Measurements from ENCODE around the gene SETBP1.
"Not testable (repeated sequence)": the region's sequence is repeated elsewhere in the genome, so short reads cannot be mapped to it uniquely, and the experiment has no call there.

Gene SETBP1

GRCh38 chr18:44708451-44709083 is 27.9 kb downstream of the SETBP1 start:
- no peak for DNase-seq

- no peak for DNase-seq
Measured at GRCh38 chr18:44709307-44710126, 28.8 kb downstream of the SETBP1 start.

GRCh38 chr18:44710931-44711330 is 30.2 kb downstream of the SETBP1 start:
- no peak for DNase-seq

- no peak for DNase-seq
Measured at GRCh38 chr18:44712025-44712424, 31.3 kb downstream of the SETBP1 start.

- DNase-seq, result no peak
Measured at GRCh38 chr18:44713435-44713834, 32.7 kb downstream of the SETBP1 start.

GRCh38 chr18:44714376-44714775 is 33.7 kb downstream of the SETBP1 start:
- DNase-seq, result no peak

GRCh38 chr18:44715245-44715644 is 34.6 kb downstream of the SETBP1 start:
- DNase-seq, result no peak

GRCh38 chr18:44715842-44716241 is 35.2 kb downstream of the SETBP1 start:
- DNase-seq, result no peak

- DNase-seq, result no peak
Measured at GRCh38 chr18:44716697-44717163, 36.0 kb downstream of the SETBP1 start.

- DNase-seq, result no peak
Measured at GRCh38 chr18:44719519-44720060, 38.9 kb downstream of the SETBP1 start.

- not testable (repeated sequence) for DNase-seq
Measured at GRCh38 chr18:44721748-44722147, 41.1 kb downstream of the SETBP1 start.

- DNase-seq, result no peak
Measured at GRCh38 chr18:44723411-44723810, 42.7 kb downstream of the SETBP1 start.

GRCh38 chr18:44724105-44724778 is 43.6 kb downstream of the SETBP1 start:
- DNase-seq, result no peak

- DNase-seq, result no peak
Measured at GRCh38 chr18:44725300-44726058, 44.8 kb downstream of the SETBP1 start.

GRCh38 chr18:44726059-44726421 is 45.4 kb downstream of the SETBP1 start:
- DNase-seq, result no peak

- DNase-seq, result no peak
Measured at GRCh38 chr18:44727291-44727690, 46.6 kb downstream of the SETBP1 start.

- no peak for DNase-seq
Measured at GRCh38 chr18:44729631-44730101, 49.0 kb downstream of the SETBP1 start.

GRCh38 chr18:44730803-44731529 is 50.3 kb downstream of the SETBP1 start:
- no peak for DNase-seq

GRCh38 chr18:44731530-44732237 is 51.0 kb downstream of the SETBP1 start:
- no peak for DNase-seq

GRCh38 chr18:44732238-44732563 is 51.5 kb downstream of the SETBP1 start:
- DNase-seq, result no peak

- no peak for DNase-seq
Measured at GRCh38 chr18:44732599-44732998, 51.9 kb downstream of the SETBP1 start.
